Fibroblast of upper back skin (primary cell): Measurements from ENCODE around the gene SHC2.

ENCODE experiments used
- DNase-seq: peaks from one replicate; pipeline ENCODE4 v3.0.0-alpha.2; 2013

The SHC2 gene, protein sequence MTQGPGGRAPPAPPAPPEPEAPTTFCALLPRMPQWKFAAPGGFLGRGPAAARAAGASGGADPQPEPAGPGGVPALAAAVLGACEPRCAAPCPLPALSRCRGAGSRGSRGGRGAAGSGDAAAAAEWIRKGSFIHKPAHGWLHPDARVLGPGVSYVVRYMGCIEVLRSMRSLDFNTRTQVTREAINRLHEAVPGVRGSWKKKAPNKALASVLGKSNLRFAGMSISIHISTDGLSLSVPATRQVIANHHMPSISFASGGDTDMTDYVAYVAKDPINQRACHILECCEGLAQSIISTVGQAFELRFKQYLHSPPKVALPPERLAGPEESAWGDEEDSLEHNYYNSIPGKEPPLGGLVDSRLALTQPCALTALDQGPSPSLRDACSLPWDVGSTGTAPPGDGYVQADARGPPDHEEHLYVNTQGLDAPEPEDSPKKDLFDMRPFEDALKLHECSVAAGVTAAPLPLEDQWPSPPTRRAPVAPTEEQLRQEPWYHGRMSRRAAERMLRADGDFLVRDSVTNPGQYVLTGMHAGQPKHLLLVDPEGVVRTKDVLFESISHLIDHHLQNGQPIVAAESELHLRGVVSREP

DNA sequence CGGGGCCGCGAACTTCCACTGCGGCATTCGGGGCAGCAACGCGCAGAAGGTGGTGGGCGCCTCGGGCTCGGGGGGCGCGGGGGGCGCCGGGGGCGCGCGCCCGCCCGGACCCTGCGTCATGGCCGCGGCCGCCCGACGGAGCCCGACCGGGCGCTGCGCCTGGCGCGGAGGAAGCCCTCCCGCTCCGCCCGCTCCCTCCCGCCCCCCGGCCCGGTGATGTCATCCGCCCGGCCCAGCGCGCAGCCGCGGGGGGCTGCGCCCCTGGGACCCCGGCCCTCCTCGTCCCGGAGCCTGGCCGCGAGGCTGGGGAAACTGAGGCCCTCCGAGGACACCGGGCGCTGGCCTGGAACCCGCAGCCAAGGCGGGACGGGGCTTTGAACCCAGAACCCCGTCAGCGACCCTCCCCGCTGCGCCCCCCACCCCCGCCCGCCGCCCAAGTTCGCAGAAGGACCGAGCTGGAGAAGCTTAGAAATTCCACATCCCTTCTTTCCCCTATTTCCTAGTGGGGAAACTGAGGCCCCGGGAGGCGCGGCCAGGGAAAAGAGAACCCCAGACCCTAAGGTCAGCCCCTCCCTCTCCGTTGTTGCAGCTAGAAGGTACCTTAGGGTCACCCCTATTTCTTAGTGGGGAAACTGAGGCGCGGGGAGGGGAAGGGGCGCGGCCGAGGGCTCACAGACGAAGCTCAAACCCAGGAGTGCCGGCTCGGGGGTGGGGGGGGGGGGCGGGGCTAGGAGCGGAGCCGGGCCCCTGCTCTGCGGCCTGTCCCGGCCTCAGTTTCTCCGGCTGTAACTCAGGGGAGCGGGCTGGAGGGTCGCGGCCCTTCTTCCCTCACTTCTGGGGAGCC, at the start of gene SHC2:
Gene SHC2 (minus strand): TSS at position 157 of the 844 bp plus-strand sequence. CDS start 37 bp downstream, at position 120.
- no peak for DNase-seq

DNA sequence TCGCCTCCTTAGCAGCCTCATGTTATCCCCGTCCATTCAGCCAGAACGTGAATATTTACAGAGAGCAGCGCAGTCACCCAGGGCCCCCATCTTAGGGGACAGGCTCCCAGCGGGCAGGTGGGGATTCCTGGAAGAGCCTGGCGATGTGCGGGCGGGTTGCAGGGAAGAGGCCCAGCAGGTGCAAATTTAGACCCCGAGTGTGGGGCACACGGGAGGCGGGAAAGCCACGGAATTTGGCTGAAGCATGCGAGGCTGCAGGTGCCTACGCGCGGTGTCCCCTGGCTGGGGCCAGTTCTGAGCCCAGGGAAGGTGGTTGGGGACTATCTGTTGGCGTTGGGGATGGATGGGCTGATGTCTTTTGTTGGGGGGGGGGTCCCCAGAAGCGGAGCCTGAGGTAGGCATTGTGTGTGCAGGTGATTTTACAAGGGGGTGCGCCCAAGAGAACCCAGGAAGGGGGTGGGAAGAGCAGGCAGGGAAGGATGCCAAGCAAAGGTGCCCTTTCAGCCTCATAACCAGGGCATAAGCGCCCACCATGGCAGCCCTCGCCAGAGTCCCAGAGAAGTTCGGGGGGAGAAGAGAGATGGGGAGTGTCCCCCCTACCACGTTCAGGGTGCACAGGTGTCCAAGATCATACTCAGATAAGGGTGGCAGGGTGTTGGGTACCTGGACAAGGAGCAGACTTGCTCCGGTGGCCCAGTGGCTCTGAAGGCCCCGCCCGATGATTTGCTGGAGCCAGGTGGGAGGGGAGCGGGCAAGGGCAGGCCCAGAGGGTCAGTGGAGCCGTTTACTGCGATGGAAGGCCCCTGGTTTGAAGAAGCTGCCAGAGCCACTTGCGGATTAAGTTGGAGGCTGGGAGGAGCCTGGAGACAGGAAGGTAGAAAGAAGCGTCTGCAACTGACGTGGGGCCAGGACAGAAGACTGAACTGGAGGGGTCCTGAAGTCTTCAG, 47.6 kb upstream of the SHC2 start:
- no peak for DNase-seq

DNA sequence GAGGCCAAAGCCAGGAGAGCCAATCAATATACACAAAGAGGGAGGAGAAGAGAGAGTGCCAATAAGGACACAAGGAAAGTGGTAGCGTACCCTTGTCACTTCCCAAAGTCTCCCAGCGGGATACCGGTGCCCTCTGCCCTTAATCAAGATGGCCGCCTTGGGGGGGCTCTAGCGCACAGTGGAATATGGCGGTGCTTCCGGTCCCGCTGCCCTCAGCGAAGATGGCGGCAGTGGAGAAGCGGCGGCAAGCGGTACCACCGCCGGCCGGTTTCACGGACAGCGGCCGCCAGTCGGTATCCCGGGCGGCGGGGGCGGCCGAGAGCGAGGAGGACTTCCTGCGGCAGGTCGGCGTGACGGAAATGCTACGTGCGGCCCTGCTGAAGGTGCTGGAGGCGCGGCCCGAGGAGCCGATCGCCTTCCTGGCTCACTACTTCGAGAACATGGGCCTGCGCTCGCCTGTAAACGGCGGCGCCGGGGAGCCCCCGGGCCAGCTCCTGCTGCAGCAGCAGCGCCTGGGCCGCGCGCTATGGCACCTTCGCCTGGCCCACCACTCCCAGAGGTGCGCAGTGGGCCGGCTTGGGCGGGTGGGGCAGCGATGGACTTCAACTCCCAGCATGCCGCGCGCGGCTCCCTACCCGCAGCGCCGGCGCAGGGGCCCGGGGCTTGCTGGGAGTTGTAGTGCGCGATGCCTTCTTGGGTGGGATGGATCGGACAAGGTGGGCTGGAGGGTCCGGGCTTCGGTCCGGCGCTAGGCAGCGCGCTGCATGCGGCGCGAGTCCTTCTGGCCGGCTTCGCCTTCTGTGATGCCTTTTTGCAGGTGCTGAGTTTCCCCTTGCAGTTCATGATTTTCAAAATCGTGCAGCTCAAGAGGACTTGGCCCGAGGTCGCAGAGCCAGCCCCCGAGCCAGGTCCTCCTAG, 46.7 kb upstream of the SHC2 start, which contains the start of gene TPGS1:
Gene TPGS1 (plus strand): TSS at position 212 of the 918 bp plus-strand sequence. CDS start 10 bp downstream, at position 222.
- DNase-seq: peak; percentile 70

DNA sequence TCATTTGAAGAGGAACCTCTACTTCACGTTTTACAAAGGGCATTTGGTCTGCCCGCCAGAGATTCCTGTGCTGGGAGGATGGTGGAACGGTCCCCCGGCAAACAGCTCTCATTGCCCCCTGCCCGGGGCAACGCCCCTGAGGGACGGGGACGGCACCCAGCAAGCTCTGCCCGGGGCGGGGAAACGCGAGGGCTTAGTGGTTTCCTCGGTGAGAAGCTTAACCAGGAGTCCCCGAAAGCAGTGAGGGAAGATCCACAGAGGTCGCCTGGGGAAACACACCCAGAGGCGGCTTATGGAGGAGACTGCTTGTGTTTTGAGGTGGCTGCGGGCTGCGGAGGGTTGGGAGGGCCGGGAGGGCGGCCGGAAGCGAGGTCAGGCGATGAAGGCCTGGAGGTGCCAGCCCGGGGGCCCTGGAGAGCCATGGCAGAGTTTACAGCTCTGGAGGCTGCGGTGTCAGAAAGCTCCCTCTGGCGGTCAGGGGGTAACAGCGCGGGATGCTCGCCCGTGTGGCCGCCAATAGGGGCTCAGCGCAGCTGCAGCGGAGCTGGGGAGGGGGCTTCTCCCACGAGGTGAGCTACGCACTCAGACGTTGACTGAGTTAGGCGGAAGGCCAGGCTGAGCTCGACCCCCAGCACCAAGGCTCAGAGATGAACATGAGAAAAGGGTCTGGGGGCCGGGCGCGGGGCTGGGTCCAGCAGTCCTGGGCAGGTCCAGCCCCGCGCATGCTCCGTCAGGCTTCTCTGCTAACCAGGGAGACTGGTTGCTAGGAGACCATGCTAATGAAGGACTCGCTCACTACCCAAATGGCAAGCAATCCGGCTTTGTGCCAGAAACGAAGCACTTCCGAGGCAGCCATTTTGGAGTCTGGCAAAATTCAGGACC, 45.8 kb upstream of the SHC2 start:
- peak; percentile 100 for DNase-seq

DNA sequence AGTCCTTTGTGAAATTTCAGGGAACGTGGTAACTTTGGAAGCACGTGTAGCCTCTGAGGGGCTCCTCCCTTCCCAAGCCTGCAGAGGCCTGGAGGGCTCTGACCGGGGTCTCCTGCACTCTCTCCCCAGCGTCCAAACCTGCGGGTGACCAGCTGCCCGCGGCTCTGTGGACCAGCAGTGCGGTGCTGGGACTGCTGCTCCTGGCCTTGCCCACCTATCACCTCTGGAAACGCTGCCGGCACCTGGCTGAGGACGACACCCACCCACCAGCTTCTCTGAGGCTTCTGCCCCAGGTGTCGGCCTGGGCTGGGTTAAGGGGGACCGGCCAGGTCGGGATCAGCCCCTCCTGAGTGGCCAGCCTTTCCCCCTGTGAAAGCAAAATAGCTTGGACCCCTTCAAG, 43.8 kb upstream of the SHC2 start:
- DNase-seq: no peak

DNA sequence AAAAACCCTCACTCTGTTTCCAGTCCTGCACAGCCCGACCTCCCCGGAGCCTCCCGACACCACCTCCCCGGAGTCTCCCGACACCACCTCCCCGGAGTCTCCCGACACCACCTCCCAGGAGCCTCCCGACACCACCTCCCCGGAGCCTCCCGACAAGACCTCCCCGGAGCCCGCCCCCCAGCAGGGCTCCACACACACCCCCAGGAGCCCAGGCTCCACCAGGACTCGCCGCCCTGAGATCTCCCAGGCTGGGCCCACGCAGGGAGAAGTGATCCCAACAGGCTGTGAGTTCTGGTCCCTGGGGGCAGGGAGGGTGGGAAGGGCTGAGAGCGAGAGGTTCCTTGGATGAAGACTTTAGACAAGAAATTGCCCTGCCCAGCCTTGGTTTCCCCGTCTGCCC, 40.8 kb upstream of the SHC2 start:
- no peak for DNase-seq

DNA sequence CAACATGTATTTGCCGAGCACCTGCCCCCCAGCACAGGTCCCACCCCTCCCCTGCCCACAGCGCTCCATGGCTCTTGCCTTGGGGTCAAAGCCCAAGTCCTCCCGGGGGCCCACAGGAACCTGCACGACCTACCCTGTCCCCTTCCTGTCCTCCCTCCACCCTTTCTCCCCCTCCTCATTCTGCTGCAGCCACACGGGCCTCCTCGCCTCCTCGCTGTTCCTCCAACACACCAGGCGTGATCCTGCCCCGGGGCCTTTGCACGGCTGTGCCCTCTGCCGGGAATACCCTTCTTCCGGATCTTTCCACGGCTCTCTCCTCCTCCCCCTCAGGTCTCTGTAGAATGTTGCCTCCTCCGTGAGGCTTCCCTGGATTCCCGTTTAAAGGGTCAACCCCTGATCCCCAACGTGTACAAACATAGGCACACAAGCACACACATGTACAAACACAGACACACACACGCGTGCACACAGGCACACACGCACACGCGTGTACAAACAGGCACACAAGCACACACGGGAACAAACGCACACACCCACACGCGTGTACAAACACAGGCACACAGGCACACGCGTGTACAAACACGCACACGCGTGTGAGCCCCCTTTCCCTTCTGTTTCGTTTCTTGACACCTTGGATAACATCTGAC, 38.3 kb upstream of the SHC2 start:
- DNase-seq: no peak

DNA sequence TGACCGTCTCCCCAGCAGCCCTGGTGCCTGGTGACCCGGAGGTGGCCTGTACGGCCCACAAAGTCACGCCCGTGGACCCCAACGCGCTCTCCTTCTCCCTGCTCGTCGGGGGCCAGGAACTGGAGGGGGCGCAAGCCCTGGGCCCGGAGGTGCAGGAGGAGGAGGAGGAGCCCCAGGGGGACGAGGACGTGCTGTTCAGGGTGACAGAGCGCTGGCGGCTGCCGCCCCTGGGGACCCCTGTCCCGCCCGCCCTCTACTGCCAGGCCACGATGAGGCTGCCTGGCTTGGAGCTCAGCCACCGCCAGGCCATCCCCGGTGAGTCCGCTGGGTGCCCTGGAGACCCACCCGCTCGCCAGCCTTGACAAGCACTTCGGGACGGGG, 37.7 kb upstream of the SHC2 start:
- DNase-seq: no peak

DNA sequence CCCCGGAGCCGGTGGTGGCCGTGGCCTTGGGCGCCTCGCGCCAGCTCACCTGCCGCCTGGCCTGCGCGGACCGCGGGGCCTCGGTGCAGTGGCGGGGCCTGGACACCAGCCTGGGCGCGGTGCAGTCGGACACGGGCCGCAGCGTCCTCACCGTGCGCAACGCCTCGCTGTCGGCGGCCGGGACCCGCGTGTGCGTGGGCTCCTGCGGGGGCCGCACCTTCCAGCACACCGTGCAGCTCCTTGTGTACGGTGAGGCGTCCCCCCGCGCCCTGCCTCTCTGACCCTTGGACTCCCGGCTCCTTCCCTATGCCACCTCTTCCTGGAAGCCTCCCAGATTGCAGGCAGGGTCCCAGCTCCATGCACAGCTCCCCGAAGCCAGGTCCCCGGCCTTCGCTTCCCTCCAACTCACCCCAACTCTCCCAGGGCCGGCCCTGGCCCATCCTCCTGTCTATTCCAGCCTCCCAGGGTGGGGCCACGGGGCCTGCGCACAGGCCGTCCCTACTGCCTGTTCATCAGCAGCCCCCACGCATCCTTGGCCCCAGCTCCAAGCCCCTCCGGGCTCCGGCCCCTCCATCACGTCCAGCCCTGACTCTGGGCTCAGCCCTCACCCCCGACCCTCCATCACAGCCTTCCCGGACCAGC, 37.2 kb upstream of the SHC2 start:
- no peak for DNase-seq

DNA sequence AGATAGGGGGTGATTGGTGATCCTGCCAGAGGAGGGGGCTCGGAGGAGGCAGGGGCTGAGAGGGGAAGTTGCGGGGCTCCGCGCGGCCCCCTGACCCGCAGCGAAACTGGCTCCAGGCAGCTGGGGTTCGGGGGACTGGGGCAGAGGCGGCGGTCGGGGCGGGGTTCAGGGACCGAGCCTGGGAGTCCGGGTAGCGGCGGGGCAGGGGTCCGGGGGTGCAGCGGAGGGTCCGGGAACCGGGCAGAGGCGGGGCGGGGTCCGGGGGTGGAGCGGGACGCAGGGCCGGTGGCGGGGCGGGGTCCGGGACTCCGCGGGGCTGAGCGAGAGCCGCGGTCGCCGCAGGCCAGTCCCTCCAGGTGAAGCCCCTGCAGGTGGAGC, 36.6 kb upstream of the SHC2 start:
- DNase-seq: no peak

DNA sequence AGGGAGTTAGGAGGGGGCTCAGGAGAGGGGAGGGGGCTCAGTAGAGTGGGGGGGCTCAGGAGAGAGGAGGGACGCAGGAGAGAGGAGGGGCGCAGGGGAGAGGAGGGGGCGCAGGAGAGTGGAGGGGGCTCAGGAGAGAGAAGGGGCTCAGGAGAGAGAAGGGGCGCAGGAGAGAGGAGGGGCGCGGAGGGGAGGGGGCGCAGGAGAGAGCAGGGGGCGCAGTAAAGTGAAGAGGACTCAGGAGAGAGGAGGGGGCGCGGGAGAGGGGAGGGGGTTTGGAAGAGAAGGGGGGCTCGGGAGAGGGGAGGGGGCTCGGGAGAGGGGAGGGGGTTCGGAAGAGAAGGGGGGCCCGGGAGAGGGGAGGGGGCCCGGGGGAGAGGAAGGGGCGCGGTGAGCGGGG, 36.2 kb upstream of the SHC2 start:
- no peak for DNase-seq

DNA sequence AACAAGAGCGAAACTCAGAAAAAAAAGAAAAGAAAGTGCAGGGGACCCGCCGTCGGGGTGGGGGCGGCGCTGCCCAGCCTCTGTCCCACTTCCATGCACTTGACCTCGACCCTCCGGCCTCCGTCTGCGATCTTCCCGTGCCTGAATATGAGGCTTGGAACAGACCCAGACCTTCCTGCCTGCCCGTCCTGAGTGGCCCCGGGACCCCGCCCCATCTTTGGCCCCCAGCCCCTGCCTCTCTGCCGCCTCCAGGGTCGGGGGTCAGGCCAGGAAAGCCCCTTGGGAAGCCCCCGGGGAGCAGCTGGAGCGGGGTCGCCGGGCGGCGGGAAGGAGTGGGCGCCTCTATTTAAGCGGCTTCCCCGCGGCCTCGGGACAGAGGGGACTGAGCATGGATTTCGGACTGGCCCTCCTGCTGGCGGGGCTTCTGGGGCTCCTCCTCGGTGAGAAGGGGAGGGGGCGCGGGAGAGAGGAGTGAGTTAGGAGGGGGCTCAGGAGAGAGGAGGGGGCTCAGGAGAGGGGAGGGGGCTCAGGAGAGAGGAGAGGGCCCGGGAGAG, 35.4 kb upstream of the SHC2 start, which contains the start of gene MADCAM1:
Gene MADCAM1 (plus strand): TSS at position 375 of the 554 bp plus-strand sequence. CDS start 14 bp downstream, at position 389.
- DNase-seq: no peak

DNA sequence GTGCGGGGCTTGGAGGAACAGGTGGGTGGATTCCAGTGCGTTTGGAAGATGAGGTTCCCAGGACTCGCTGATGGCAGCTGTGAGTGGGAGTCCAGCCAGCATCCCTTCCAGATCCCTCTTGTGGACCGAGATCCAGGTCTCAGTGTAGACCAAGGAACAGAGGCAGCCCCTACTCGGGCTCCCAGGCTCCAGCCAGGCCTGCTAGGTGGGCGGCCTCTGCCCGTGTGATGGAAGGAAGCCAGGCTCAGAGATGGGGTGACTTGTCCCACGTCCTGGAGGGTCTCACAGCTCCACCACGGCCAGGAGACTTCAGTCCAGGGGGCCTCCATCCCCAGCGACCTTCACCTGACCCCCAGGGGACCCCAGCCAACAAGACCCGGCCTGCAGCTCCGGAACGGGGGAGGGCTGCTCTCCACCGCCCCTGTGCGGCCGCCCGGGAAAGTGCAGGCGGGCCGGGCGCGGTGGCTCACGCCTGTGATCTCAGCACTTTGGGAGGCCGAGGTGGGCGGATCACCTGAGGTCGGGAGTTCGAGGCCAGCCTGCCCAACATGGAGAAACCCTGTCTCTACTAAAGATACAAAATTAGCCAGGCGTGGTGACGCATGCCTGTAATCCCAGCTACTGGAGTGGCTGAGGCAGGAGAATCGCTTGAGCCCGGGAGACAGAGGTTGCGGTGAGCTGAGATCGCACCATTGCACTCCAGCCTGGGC, 34.7 kb upstream of the SHC2 start:
- peak; percentile 28 for DNase-seq

DNA sequence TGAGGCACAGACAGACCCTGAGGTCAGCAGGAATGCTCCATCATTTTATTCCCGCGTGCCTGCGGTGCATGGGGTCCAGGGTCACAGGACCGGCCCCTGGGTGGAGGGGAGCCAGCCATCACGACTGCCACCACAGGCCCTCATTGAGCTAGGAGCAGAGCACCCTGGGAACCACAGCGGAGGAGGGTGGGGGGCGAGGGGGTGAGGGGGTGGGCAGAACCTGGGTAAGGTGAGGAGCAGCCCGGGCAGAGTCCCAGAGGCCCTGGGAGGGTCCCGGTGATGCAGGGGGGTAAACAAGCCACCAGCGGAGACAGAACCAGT, 34.2 kb upstream of the SHC2 start:
- DNase-seq: no peak

DNA sequence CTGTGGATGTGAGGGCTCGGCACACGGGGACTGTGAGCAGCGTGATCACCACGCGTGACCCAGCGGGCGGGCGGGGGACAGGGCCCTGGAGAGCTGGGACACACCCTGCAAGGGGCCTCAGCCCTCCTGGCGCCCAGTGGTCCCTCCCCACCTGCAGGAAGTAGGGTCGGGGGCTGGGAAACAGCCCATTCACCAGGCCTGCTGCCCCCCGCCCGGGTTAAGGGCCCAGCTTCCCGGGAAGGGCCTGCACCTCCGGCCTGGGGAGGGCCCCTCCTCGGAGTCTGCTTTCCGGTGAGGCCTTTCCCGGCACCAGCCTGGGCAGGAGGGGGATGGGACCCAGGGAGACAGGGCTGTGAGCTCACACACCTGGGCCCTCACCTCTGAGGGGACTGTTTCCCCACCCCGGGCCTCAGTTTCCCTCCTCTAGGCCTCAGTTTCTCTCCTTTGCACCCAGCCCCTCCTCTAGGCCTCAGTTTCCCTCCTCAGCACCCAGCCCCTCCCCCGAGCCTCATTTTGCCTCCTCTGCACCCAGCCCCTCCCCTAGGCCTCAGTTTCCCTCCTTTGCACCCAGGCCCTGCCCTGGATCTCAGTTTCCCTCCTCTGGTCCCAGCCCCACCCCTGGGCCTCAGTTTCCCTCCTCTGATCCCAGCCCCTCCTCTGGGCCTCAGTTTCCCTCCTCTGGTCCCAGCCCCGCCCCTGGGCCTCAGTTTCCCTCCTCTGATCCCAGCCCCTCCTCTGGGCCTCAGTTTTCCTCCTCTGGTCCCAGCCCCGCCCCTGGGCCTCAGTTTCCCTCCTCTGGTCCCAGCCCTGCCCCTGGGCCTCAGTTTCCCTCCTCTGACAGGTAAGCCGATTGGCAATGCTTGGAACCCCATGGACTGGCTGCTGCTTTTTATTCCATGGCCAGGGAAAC, 33.6 kb upstream of the SHC2 start:
- no peak for DNase-seq

DNA sequence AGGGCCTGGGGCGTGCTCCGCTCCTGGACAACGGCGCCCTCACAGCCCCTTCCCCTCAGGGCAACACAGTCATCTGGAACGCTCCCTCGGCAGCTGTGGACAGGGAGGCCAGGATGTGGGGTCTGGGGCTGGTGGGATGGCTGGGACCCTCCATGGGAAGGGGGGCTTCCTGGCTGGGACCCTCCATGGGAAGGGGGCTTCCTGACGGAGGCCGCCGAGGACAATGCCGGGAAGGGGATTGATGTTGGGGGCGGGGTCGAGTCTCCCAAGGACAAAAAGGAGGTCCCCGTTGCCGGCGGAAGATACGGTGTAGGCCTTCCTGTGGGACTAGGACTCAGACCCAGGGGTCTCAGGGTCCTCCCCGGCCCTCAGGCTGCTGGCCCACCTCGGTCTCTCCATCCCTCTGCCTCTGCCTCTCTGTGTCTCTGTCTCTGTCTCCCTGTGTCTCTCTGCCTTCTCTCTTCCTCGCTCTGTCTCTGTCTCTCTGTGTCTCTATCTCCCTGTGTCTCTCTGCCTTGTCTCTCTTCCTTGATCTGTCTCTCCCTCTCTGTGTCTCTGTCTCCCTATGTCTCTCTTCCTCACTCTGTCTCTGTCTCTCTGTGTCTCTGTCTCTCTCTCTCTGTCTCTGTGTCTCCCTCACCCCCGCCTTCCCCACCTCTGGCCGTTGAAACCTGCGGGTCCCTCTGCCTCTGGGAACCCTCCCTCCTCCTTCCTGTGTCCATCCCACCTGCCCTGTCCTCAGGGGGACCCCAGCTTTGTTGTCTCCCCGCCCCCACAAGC, 32.7 kb upstream of the SHC2 start:
- no peak for DNase-seq
